ENCODE results near the gene PIGM.
A peak's percentile ranks its signal among the peaks of the same experiment; 100 is the strongest.

Gene PIGM

DNA sequence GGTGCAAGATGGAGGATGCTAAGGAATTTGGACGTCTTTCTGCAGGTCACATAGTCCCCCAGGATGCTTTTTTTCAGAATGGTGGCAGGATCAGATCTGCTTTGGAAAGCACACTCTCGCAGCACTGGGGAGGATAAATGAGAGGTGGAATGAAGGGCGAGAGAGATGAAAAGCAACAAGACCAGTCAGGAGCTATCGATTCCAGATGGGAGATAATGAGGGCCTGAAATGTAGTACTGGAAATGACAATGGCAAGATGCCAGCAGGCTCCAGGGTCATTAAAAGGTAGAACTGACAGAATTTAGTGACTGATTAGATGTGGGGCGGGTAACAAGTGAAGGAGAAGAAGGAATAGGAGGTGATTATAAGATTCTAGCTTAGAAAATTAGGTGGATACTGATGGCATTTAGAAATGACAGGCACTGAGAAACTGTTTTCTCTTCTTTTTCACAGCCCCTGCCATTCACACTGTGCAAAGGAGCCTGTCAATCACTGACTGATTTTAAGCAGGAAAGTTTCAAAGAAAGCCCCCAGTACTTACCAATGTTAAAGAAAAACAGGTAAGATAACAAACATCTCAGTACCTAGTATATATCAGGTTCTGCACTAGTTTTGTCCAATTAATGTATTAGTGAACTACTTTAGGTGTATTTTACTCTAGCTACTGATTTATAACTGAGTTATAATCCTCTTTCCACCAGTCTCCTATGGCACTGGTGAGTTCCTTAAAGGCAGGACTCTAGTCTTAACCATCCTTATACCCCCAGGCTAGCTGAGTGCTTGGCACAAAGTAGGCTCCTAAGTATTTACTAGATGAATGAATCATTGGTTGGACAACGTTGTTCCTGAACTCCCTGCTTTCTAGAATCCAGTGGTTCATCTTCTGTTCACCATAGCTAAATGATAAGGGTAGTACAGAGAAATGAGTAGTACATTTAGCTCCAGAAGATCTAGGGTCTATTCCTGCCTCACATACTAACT lies 9.2 kb downstream of the PIGM start:
- no peak for DNase-seq (ENCODE audit: low read depth in 2 of 2)

- no peak for DNase-seq (ENCODE audit: low read depth in 2 of 2)
These were observed 10.3 kb downstream of the PIGM start for GRCh38 chr1:160021376-160022074.

GRCh38 chr1:160020196-160020595 lies 11.6 kb downstream of the PIGM start:
- no peak for DNase-seq (ENCODE audit: low read depth in 2 of 2)

GRCh38 chr1:160018900-160019299 lies 12.9 kb downstream of the PIGM start:
- no peak for DNase-seq (ENCODE audit: low read depth in 2 of 2)

DNA sequence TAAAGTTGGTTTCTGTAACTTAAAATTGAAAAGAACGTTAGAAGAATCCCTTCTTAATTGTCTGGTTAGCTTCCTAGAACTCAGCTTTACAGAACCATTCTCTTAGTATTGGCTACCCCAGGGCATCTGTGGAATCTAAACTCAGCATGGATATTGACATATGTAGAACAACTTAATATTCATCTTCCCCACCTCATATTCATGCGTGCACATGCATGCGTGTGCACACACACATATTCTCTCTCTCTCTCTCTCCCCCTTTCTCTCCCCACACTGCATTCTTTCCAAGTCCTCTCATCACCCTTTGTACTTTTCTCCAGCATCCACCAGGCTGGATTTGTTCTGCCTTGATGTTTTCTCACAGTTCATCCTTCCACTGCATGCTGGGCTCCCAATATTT lies 13.4 kb downstream of the PIGM start:
- DNase-seq (ENCODE audit: low read depth in 2 of 2): no peak

GRCh38 chr1:160017592-160017991 lies 14.2 kb downstream of the PIGM start:
- DNase-seq (ENCODE audit: low read depth in 2 of 2): no peak

DNA sequence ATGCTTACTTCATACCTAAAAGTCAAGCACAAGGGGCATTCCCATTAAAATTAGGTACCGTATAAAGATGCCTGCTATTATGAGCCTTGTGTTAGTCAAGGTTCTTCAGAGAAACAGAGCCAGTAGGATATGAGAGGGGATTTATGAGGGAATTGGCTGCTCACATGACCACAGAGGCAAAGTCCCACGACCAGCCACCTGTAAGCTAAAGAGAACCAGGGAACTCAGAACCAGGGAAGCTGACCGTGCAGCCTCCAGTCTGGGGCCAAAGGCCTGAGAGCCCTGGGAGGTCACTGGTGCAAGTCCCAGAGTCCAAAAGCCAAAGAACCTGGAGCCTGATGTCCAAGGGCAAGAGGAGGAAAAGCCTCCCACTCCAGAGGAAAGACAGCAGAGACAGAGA lies 20.0 kb downstream of the PIGM start:
- no peak for DNase-seq (ENCODE audit: low read depth in 2 of 2)

DNA sequence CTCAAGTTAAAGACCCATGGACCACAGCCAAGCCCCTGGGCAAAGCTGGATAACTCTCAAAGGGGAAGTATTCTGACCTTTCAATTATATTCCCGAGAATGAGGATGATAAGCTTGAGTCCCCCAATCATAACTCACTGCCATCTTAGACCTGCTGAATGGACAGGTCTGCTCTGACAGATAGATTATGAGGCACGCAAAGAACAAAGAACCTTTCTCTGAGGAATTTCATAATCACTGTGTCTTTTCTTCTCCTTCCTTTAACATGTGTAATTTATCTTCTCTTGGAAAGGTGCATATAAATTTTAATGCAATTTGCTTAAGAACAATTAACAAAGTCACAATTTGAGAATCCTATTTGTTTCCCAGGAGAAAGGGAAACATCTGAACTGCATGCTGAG lies 22.0 kb downstream of the PIGM start:
- DNase-seq (ENCODE audit: low read depth in 2 of 2): no peak

DNA sequence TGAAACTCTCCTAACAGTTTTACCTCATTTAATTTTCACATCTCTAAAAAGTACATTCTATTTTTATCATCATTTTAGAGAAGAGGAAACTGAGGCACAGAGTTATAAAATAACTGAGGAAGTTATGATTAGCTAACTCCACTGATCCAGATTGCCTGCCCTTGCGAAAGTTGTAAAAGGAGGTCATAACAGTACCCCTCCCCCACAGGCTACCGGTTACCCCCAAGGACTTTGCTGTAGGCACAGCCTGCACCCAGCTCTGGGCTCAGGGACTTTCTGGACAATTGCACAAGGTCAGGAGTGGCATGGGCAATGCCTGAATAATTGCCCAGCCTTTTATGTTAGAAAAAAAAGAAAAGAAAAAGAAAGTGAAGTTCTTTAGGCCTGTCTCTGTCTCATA lies 22.7 kb downstream of the PIGM start:
- no peak for DNase-seq (ENCODE audit: low read depth in 2 of 2)

DNA sequence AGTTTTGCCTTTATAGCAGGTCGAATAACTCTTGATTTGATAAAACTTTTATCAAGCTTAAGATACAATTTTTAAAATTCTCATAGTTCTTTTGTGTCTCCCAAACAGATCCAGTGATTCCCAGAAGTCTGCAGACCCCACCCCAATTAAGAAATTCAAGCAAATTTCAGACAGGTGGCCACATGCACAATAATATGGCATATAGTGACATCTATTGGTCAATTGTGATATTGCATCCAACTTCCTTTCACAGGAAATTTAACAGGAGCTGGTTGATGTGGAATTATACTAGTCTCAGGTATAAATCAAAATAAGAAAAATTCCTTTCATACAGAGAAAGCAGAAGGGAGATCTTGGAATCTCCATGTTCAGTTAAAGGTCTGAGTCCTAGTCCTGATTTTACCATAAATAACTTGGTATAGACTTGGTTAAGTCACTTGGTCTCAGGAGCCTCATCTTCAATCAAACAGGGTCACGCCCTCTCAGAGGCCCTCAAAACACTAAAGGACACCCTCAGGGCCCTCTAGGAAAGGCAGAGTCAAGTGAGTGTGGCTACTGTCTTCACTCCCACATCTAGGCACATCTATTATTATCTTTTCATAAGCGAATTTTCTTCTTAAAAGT lies 24.1 kb downstream of the PIGM start:
- DNase-seq (ENCODE audit: low read depth in 2 of 2): no peak

- DNase-seq (ENCODE audit: low read depth in 2 of 2): peak; percentile 34 to 52
These were observed 25.4 kb downstream of the PIGM start for GRCh38 chr1:160006312-160006940.

DNA sequence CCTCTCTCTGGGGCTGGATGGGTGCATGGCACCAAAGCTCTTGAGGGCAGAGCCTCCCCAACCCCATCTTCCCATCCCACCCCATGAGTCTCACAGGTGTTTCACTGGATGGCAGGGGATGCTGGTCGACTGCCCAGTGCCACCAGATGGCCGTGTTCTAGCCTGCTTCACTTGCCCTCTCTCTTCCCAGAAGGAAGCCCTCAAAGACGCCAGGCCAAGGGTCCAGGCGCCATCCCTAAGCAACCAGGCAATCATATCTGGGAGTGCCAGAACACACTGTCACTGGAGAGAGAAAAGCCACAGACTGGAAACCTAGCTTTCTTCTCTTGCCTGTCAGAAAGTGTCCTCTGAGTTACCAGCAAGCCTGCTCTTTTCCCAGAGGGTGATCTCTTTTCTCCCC lies 26.7 kb downstream of the PIGM start:
- no peak for DNase-seq (ENCODE audit: low read depth in 2 of 2)

GRCh38 chr1:160004425-160004824 lies 27.4 kb downstream of the PIGM start:
- DNase-seq (ENCODE audit: low read depth in 2 of 2): no peak

DNA sequence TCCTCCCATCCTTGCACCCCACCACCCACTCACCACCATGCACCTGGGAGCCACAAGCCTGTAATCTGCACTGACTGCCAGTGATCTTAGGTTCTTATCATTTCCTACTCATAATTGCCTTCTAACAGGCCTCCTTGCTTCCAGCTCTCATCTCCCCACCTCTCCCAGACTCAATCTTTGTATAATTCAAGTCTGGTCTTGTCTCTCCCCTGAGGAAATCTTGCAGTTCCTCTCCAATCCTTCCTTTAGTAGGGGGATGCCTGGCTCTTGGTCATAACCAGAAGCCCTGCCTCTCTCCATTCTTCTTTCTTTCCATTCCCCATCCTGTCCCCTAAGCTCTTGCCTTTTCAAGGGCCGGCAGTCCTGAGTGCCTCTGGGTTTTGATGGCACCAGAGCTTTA lies 27.8 kb downstream of the PIGM start:
- no peak for DNase-seq (ENCODE audit: low read depth in 2 of 2)

DNA sequence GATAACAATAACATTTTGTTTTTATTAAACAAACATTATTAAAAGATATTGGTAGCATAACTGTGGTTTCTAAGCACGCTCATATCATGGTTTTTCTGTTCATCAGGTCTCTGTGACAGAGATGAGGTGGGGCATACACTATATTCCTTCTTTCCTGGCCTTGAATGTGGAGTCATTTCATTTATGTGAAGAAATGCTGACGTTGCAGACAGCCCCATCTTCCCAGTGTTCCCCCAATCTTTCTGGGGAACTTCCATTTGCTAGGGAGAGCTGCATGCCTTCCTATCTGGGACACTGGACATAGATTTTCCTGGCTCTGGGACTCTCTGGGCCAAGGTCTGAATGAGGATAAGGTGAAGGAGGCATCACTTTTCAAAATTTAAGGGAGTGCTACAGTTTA lies 30.4 kb downstream of the PIGM start:
- DNase-seq (ENCODE audit: low read depth in 2 of 2): no peak

DNA sequence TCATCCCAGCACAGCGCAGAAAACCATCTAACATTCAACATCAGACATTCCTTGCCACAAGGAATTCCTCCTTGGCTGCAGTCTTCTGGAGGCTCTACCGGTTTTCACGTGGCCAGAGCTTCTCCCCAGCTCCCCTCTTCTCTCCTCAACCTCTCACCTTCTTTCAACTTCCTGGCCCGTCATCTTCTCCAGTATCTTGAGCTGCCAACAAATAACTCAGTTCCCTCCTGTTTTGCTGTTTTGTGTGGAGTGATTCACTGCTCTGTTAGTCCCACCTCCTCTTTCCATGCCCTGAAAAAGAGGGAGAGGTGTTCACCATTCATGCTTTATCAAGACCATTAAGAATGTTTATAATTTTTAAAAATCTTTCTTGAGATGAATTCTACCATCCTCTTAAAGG lies 32.6 kb downstream of the PIGM start:
- DNase-seq (ENCODE audit: low read depth in 2 of 2): no peak

DNA sequence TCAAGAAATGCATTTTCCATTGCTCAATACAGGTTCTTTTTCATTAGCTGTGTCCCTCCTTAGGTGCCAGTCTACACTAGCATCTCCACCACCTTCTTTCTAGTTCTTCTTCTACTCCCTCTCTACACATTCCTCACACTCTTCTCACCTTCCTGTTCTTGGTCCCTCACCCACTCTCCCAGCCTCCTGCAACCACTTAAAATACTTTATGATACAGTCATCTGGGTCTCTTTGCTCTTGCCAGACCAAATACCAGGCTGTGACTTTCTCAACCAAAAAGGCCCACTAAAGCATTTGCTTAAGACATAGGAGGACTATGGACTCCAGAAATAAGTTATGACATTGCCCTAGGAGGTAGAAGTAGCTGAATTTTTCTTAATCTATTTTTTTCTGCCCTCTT lies 35.1 kb downstream of the PIGM start:
- DNase-seq (ENCODE audit: low read depth in 2 of 2): no peak

DNA sequence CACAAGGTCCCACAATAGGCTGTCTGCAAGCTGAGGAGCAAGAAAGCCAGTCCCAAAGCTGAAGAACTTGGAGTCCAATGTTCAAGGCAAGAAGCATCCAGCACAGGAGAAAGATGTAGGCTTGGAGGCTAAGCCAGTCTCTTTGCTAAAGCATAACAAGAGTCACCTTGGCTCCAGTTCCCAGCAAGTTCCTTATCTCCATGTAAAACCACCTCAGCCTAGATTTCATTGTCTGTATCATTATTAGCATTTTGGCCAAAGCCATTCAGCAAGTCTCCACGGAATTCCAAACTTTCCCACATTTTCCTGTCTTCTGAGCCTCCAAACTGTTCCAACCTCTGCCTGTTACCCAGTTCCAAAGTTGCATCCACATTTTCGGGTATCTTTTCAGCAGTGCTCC lies 36.9 kb downstream of the PIGM start:
- no peak for DNase-seq (ENCODE audit: low read depth in 2 of 2)

GRCh38 chr1:159993911-159994310 lies 37.9 kb downstream of the PIGM start:
- DNase-seq (ENCODE audit: low read depth in 2 of 2): no peak

DNA sequence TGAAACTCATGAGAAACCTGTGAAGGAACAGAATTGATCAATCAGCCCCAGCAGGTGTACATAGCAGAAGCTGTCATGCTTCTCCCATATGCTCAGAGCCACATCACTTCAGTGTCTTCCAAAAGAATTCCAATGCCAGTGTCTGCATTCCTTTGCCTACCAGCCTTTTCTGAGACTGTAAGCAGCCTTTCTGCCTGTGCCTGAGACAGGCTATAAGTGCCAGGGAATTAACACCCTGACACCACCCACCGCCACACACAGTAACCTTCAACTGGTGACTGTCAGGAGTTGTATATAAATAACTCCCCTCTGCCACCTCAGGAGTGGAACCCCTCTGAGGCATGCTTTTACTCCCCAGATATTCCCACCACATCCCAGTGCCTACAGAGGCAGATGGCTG lies 39.6 kb downstream of the PIGM start:
- DNase-seq (ENCODE audit: low read depth in 2 of 2): no peak

DNA sequence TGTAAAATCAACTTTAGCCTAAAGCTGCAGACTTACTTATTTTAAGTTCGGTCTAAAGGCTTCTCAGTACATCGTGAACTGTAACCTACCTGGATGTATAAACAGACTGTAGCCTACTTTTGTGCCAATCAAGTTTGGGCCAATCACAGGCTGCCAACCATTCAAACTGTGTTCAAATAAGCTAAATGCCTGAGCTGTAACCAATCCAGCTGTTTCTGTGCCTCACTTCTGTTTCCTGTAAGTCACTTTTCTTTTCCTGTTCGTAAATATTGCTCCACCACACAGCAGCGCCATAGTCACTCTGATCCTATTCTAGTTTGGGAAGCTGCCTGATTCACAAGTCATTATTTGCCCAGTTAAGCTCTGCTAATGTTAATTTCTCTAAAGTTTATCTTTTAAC lies 40.3 kb downstream of the PIGM start:
- no peak for DNase-seq (ENCODE audit: low read depth in 2 of 2)

DNA sequence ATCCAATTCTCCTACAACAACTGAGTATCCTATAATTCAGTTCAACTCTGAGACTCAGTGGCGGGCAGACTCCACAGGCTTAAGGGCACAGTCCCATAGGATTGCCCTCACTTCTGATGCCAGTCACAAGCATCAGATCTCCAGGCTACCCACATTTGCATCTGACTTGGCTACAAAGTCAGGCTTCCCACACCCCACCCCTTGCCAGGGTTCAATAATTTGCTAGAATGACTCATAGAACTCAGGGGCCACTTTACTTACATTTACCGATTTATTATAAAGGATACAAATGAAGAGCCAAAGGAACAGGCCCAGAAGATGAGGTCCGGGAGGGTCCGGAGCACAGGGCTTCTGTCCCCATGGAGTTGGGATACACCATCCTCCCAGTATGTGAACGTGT lies 41.8 kb downstream of the PIGM start:
- no peak for DNase-seq (ENCODE audit: low read depth in 2 of 2)
